ENCODE data around the gene LRBA.

LRBA gene

GRCh38 chr4:150336676-150337412, 678.2 kb downstream of the LRBA start:
- in situ Hi-C loops (cut with HindIII; ENCODE audit: low sequenced_read_pairs) = no loop called here
- TF ChIP-seq CTCF (IDR thresholded peaks at IDR 0.05; ENCODE audit: low read depth, low read length, missing control alignments) = no peak
- H3K4me3 ChIP-seq (ENCODE audit: low read depth, low read length) = no peak overlapping the region
- no peak for DNase-seq (ENCODE audit: low read depth)

GRCh38 chr4:150332961-150333360, 682.1 kb downstream of the LRBA start:
- TF ChIP-seq CTCF (IDR thresholded peaks at IDR 0.05; ENCODE audit: low read depth, low read length, missing control alignments) = no peak
- no peak for DNase-seq (ENCODE audit: low read depth)
- no peak overlapping the region for H3K4me3 ChIP-seq (ENCODE audit: low read depth, low read length)
- in situ Hi-C loops (cut with HindIII; ENCODE audit: low sequenced_read_pairs) = no loop called here

GRCh38 chr4:150332086-150332485, 683.0 kb downstream of the LRBA start:
- no peak overlapping the region for H3K4me3 ChIP-seq (ENCODE audit: low read depth, low read length)
- no peak for TF ChIP-seq CTCF (IDR thresholded peaks at IDR 0.05; ENCODE audit: low read depth, low read length, missing control alignments)
- DNase-seq (ENCODE audit: low read depth) = no peak
- in situ Hi-C loops (cut with HindIII; ENCODE audit: low sequenced_read_pairs) = no loop called here

GRCh38 chr4:150329373-150329772, 685.7 kb downstream of the LRBA start:
- in situ Hi-C loops (cut with HindIII; ENCODE audit: low sequenced_read_pairs) = no loop called here
- no peak overlapping the region for H3K4me3 ChIP-seq (ENCODE audit: low read depth, low read length)
- no peak for DNase-seq (ENCODE audit: low read depth)
- no peak for TF ChIP-seq CTCF (IDR thresholded peaks at IDR 0.05; ENCODE audit: low read depth, low read length, missing control alignments)

- in situ Hi-C loops (cut with HindIII; ENCODE audit: low sequenced_read_pairs) = no loop called here
- TF ChIP-seq CTCF (IDR thresholded peaks at IDR 0.05; ENCODE audit: low read depth, low read length, missing control alignments) = no peak
- DNase-seq (ENCODE audit: low read depth) = no peak
- H3K4me3 ChIP-seq (ENCODE audit: low read depth, low read length) = no peak overlapping the region
Measured at GRCh38 chr4:150328496-150328895, 686.6 kb downstream of the LRBA start.

- TF ChIP-seq CTCF (IDR thresholded peaks at IDR 0.05; ENCODE audit: low read depth, low read length, missing control alignments) = no peak
- in situ Hi-C loops (cut with HindIII; ENCODE audit: low sequenced_read_pairs) = no loop called here
Measured at GRCh38 chr4:150327262-150327780, 687.8 kb downstream of the LRBA start.

More at GRCh38 chr4:150327262-150327780, 687.8 kb downstream of the LRBA start:
- no peak overlapping the region for H3K4me3 ChIP-seq (ENCODE audit: low read depth, low read length)
- no peak for DNase-seq (ENCODE audit: low read depth)

Data from astrocyte of the cerebellum (primary cell).